H1 (cell line): ENCODE measurements around the gene IKBIP. TPM values are rescaled to one million over a fixed set of nuclear protein-coding genes. Genes with fewer than 3 reads are reported as not detected.

Source experiments
- ATF3 ChIP-seq: IDR thresholded peaks from 2 replicates; pipeline ENCODE4 v1.6.1; 2011; ENCODE audit warnings: low read depth, mild to moderate bottlenecking, low read length; ENCODE audit not compliant: insufficient read depth
- BRCA1 ChIP-seq: IDR thresholded peaks from 2 replicates; pipeline ENCODE4 v1.6.1; 2012; ENCODE audit warnings: low read depth, low read length, improper control_type of control experiment
- EGR1 ChIP-seq: IDR thresholded peaks from 2 replicates; pipeline ENCODE4 v1.6.1; 2011; ENCODE audit warnings: low read depth, low read length, borderline replicate concordance
- GABPA ChIP-seq: IDR thresholded peaks from 2 replicates; pipeline ENCODE4 v1.6.1; 2011; ENCODE audit warnings: mild to moderate bottlenecking, low read length, moderate library complexity, borderline replicate concordance; ENCODE audit not compliant: insufficient read depth
- JUND ChIP-seq: IDR thresholded peaks from 2 replicates; pipeline ENCODE4 v1.6.1; 2011; ENCODE audit warnings: mild to moderate bottlenecking, improper control_type of control experiment, low read length
- ZNF274 ChIP-seq: IDR thresholded peaks from 2 replicates; pipeline ENCODE4 v1.7.0; 2012; ENCODE audit warnings: low read length, borderline replicate concordance; ENCODE audit errors: extremely low read depth
- polyA plus RNA-seq, 7 experiments: library from polyadenylated mRNA; depleted of rRNA in 3 of 7; stranded (reverse) in 5 of 7; unstranded in 2 of 7; fragments of >200 nt in 5 of 7; fragments of 200-250 nt in 2 of 7; gene quantifications; 1 replicate in 5 of 7; 2 replicates in 1 of 7; 4 replicates in 1 of 7; pipeline versions ENCODE4 v1.2.1 to v1.2.3, GENCODE V29; 2011 to 2013; ENCODE audit warnings: missing spikeins in 2 of 7, mixed read lengths in 2 of 7
- total RNA-seq: library from RNA; stranded (reverse); fragmentation: NEBNext Ultra II Directional; extraction: Animal tissue kit (Norgen Biotek cat#: 25700); gene quantifications from 2 replicates; pipeline ENCODE4 v1.2.1, GENCODE V29; 2021
- TF ChIP-seq, protein P1 (sequence below): fragments of 300-600 bp; sonication (generic); IDR thresholded peaks from 2 replicates; pipeline ENCODE4 v1.7.1; 2012; ENCODE audit warnings: low read length, moderate library complexity, mild to moderate bottlenecking, inconsistent platforms; ENCODE audit not compliant: insufficient replicate concordance

The IKBIP gene
- total and polyA plus RNA-seq, 2 of the 8 experiments (the other 6 are each of a cell fraction or from before 2014, with no cell fraction given), result 2.7 to 12.4 TPM

DNA sequence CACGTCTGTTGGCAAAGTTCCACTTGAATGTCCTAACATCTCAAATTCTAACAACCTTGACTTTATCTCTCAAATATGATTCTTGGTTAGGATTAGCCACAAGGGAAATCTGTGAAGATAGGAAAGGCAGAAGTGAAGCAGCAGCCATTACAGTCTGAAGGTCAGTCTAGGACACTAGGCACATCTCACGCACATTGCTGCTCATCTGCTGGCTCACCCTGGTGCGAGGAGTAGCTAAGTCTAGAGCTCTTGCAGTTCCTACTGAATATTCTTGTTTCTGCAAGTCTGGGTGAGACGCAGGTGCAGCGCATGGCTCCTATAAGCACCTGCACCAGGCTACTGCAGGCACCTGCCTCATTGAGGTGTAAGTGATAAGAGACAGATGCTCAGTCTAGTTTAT is 57.5 kb downstream of the IKBIP start (continued):
- TF ChIP-seq, protein P1, sequence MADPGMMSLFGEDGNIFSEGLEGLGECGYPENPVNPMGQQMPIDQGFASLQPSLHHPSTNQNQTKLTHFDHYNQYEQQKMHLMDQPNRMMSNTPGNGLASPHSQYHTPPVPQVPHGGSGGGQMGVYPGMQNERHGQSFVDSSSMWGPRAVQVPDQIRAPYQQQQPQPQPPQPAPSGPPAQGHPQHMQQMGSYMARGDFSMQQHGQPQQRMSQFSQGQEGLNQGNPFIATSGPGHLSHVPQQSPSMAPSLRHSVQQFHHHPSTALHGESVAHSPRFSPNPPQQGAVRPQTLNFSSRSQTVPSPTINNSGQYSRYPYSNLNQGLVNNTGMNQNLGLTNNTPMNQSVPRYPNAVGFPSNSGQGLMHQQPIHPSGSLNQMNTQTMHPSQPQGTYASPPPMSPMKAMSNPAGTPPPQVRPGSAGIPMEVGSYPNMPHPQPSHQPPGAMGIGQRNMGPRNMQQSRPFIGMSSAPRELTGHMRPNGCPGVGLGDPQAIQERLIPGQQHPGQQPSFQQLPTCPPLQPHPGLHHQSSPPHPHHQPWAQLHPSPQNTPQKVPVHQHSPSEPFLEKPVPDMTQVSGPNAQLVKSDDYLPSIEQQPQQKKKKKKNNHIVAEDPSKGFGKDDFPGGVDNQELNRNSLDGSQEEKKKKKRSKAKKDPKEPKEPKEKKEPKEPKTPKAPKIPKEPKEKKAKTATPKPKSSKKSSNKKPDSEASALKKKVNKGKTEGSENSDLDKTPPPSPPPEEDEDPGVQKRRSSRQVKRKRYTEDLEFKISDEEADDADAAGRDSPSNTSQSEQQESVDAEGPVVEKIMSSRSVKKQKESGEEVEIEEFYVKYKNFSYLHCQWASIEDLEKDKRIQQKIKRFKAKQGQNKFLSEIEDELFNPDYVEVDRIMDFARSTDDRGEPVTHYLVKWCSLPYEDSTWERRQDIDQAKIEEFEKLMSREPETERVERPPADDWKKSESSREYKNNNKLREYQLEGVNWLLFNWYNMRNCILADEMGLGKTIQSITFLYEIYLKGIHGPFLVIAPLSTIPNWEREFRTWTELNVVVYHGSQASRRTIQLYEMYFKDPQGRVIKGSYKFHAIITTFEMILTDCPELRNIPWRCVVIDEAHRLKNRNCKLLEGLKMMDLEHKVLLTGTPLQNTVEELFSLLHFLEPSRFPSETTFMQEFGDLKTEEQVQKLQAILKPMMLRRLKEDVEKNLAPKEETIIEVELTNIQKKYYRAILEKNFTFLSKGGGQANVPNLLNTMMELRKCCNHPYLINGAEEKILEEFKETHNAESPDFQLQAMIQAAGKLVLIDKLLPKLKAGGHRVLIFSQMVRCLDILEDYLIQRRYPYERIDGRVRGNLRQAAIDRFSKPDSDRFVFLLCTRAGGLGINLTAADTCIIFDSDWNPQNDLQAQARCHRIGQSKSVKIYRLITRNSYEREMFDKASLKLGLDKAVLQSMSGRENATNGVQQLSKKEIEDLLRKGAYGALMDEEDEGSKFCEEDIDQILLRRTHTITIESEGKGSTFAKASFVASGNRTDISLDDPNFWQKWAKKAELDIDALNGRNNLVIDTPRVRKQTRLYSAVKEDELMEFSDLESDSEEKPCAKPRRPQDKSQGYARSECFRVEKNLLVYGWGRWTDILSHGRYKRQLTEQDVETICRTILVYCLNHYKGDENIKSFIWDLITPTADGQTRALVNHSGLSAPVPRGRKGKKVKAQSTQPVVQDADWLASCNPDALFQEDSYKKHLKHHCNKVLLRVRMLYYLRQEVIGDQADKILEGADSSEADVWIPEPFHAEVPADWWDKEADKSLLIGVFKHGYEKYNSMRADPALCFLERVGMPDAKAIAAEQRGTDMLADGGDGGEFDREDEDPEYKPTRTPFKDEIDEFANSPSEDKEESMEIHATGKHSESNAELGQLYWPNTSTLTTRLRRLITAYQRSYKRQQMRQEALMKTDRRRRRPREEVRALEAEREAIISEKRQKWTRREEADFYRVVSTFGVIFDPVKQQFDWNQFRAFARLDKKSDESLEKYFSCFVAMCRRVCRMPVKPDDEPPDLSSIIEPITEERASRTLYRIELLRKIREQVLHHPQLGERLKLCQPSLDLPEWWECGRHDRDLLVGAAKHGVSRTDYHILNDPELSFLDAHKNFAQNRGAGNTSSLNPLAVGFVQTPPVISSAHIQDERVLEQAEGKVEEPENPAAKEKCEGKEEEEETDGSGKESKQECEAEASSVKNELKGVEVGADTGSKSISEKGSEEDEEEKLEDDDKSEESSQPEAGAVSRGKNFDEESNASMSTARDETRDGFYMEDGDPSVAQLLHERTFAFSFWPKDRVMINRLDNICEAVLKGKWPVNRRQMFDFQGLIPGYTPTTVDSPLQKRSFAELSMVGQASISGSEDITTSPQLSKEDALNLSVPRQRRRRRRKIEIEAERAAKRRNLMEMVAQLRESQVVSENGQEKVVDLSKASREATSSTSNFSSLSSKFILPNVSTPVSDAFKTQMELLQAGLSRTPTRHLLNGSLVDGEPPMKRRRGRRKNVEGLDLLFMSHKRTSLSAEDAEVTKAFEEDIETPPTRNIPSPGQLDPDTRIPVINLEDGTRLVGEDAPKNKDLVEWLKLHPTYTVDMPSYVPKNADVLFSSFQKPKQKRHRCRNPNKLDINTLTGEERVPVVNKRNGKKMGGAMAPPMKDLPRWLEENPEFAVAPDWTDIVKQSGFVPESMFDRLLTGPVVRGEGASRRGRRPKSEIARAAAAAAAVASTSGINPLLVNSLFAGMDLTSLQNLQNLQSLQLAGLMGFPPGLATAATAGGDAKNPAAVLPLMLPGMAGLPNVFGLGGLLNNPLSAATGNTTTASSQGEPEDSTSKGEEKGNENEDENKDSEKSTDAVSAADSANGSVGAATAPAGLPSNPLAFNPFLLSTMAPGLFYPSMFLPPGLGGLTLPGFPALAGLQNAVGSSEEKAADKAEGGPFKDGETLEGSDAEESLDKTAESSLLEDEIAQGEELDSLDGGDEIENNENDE, result no peak
- no peak for TF ChIP-seq ZNF274
- TF ChIP-seq JUND, result no peak
- no peak for TF ChIP-seq EGR1
- no peak for TF ChIP-seq BRCA1
- no peak for TF ChIP-seq GABPA
- TF ChIP-seq ATF3, result no peak
- TF ChIP-seq, all 59 proteins: peak for 0
